GM08714 (cell line): ENCODE data around the gene P2RX4.
"Not testable (repeated sequence)": the region's sequence is repeated elsewhere in the genome, so short reads cannot be mapped to it uniquely, and the experiment has no call there.

Source experiments
- H3K4me3 ChIP-seq: fragments of 200-500 bp; sonication (Bioruptor generic); 2 replicates; pipeline ENCODE4 v1.5.1; 2014; ENCODE audit warnings: mild to moderate bottlenecking, low read length, inconsistent platforms
- ZNF274 ChIP-seq: IDR thresholded peaks from 2 replicates; pipeline ENCODE4 v1.6.1; 2012; ENCODE audit warnings: mild to moderate bottlenecking, low read depth, low read length

The P2RX4 gene

GRCh38 chr12:121255433-121255832, 45.5 kb downstream of the P2RX4 start:
- H3K4me3 ChIP-seq, result no peak overlapping the region
- TF ChIP-seq ZNF274, result no peak

- not testable (repeated sequence) for H3K4me3 ChIP-seq
Measured at GRCh38 chr12:121257704-121258449, 47.9 kb downstream of the P2RX4 start.

GRCh38 chr12:121259074-121259473, 49.1 kb downstream of the P2RX4 start:
- no peak for TF ChIP-seq ZNF274
- H3K4me3 ChIP-seq, result no peak overlapping the region

GRCh38 chr12:121260091-121260490, 50.2 kb downstream of the P2RX4 start:
- TF ChIP-seq ZNF274, result no peak
- H3K4me3 ChIP-seq, result no peak overlapping the region

- H3K4me3 ChIP-seq, result no peak overlapping the region
- TF ChIP-seq ZNF274, result no peak
Measured at GRCh38 chr12:121261398-121261797, 51.5 kb downstream of the P2RX4 start.

GRCh38 chr12:121263206-121263935, 53.4 kb downstream of the P2RX4 start:
- no peak for TF ChIP-seq ZNF274
- H3K4me3 ChIP-seq, result no peak overlapping the region

- no peak overlapping the region for H3K4me3 ChIP-seq
- no peak for TF ChIP-seq ZNF274
Measured at GRCh38 chr12:121264135-121264534, 54.2 kb downstream of the P2RX4 start.

GRCh38 chr12:121264951-121265515, 55.1 kb downstream of the P2RX4 start:
- H3K4me3 ChIP-seq, result no peak overlapping the region
- TF ChIP-seq ZNF274, result no peak

- no peak for TF ChIP-seq ZNF274
- no peak overlapping the region for H3K4me3 ChIP-seq
Measured at GRCh38 chr12:121267822-121268221, 57.9 kb downstream of the P2RX4 start.

- TF ChIP-seq ZNF274, result no peak
- H3K4me3 ChIP-seq, result no peak overlapping the region
Measured at GRCh38 chr12:121273364-121273896, 63.5 kb downstream of the P2RX4 start.

- TF ChIP-seq ZNF274, result no peak
- H3K4me3 ChIP-seq, result no peak overlapping the region
Measured at GRCh38 chr12:121274036-121274763, 64.3 kb downstream of the P2RX4 start.

GRCh38 chr12:121277374-121277759, 67.4 kb downstream of the P2RX4 start:
- TF ChIP-seq ZNF274, result no peak
- H3K4me3 ChIP-seq, result no peak overlapping the region

GRCh38 chr12:121278169-121279070, 68.5 kb downstream of the P2RX4 start:
- H3K4me3 ChIP-seq, result no peak overlapping the region
- TF ChIP-seq ZNF274, result no peak
